Prostate gland (tissue), 2 donors: Measurements from ENCODE around the gene CALR.

ENCODE experiments used
- POLR2A ChIP-seq: fragments of 450-650 bp; IDR thresholded peaks from one replicate; pipeline ENCODE4 v1.6.1; 2016; ENCODE audit warnings: antibody characterized with exemption, mild to moderate bottlenecking
- TF ChIP-seq, protein P1 (sequence below), 4 experiments: fragments of 200-600 bp in 2 of 4; fragments of 450-650 bp in 2 of 4; sonication (generic) in 2 of 4; IDR thresholded peaks; 1 replicate in 3 of 4; 2 replicates in 1 of 4; pipeline ENCODE4 v1.5.1; 2016 to 2019; ENCODE audit warnings: antibody characterized with exemption in 4 of 4, mild to moderate bottlenecking in 2 of 4, moderate library complexity in 2 of 4

DNA sequence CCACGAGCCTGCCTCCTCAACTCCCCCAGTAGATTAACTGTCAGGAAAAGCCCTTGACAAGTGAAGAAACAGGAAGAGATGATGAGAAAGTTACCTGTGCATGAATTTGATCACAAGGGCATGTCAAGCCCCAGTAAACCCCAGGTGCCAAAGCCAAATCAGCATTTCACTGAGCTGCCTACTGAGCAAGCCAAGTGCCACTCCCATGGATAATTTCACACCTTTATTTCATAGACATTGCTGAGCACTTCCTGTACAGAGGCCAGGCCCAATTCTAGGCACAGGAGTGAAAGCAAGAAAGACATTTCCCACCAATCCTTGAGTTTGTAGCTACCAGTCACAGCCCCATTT, 16.2 kb downstream of the CALR start:
- TF ChIP-seq, protein P1, sequence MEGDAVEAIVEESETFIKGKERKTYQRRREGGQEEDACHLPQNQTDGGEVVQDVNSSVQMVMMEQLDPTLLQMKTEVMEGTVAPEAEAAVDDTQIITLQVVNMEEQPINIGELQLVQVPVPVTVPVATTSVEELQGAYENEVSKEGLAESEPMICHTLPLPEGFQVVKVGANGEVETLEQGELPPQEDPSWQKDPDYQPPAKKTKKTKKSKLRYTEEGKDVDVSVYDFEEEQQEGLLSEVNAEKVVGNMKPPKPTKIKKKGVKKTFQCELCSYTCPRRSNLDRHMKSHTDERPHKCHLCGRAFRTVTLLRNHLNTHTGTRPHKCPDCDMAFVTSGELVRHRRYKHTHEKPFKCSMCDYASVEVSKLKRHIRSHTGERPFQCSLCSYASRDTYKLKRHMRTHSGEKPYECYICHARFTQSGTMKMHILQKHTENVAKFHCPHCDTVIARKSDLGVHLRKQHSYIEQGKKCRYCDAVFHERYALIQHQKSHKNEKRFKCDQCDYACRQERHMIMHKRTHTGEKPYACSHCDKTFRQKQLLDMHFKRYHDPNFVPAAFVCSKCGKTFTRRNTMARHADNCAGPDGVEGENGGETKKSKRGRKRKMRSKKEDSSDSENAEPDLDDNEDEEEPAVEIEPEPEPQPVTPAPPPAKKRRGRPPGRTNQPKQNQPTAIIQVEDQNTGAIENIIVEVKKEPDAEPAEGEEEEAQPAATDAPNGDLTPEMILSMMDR (IDR thresholded peaks at IDR 0.05), result no peak
- TF ChIP-seq POLR2A, result no peak
